Gastroesophageal sphincter (tissue), 4 donors: Measurements from ENCODE around the gene FBXW11. TPM values are rescaled to one million over a fixed set of nuclear protein-coding genes. Genes with fewer than 3 reads are reported as not detected.

ENCODE experiments used
- ATAC-seq: fragments of 150-250 bp; one replicate; pipeline ENCODE4 v1.9.1; 2016; ENCODE audit warnings: mild to moderate bottlenecking, moderate library complexity
- H3K27ac ChIP-seq, 4 donors: fragments of 200-600 bp; sonication (generic) in 3 of 4; 1 replicate in 3 of 4; 2 replicates in 1 of 4; pipeline ENCODE4 v1.5.1; 2016 to 2019
- H3K27me3 ChIP-seq: fragments of 200-600 bp; sonication (generic); one replicate; pipeline ENCODE4 v1.5.1; 2019
- H3K36me3 ChIP-seq, 2 donors: fragments of 200-600 bp; sonication (generic); one replicate each; pipeline ENCODE4 v1.5.1; 2019; ENCODE audit warnings: control low read depth in 1 of 2
- H3K4me1 ChIP-seq, 3 donors: fragments of 200-600 bp; sonication (generic); 1 replicate in 2 of 3; 2 replicates in 1 of 3; pipeline ENCODE4 v1.5.1; 2016 to 2019; ENCODE audit warnings: control low read depth in 2 of 3
- H3K4me3 ChIP-seq, 2 donors: fragments of 200-600 bp; sonication (generic); one replicate each; pipeline ENCODE4 v1.5.1; 2019; ENCODE audit warnings: mild to moderate bottlenecking in 1 of 2, moderate library complexity in 1 of 2
- H3K9me3 ChIP-seq, 3 donors: fragments of 200-600 bp; sonication (generic); one replicate each; pipeline ENCODE4 v1.5.1; 2017 to 2019; ENCODE audit warnings: control low read depth in 2 of 3
- CTCF ChIP-seq, 4 experiments: fragments of 200-600 bp in 2 of 4; fragments of 450-650 bp in 2 of 4; sonication (generic) in 1 of 4; IDR thresholded peaks; one replicate each; pipeline ENCODE4 v1.5.1; 2017 to 2019; ENCODE audit warnings: antibody characterized with exemption in 4 of 4, mild to moderate bottlenecking in 2 of 4, moderate library complexity in 2 of 4
- EP300 ChIP-seq: sonication (generic); formaldehyde crosslinking; IDR thresholded peaks from one replicate; pipeline ENCODE4 v1.6.1; 2017; ENCODE audit warnings: antibody characterized with exemption, mild to moderate bottlenecking
- POLR2A ChIP-seq, 2 donors: fragments of 450-650 bp; IDR thresholded peaks; one replicate each; pipeline ENCODE4 v1.6.1; 2017; ENCODE audit warnings: antibody characterized with exemption in 2 of 2, mild to moderate bottlenecking in 2 of 2, moderate library complexity in 1 of 2
- POLR2AphosphoS5 ChIP-seq: sonication (generic); formaldehyde crosslinking; IDR thresholded peaks from one replicate; pipeline ENCODE4 v1.6.1; 2017; ENCODE audit warnings: antibody characterized with exemption
- WGBS, 2 donors: methylation state at CpG; one replicate each; pipeline ENCODE4 v1.1.5; 2018; ENCODE audit warnings: low coverage in 1 of 2; 5-methylcytosine and 5-hydroxymethylcytosine counted together
- total RNA-seq, 4 donors: library from RNA; depleted of rRNA; stranded (reverse); fragments of >200 nt; gene quantifications; one replicate each; pipeline ENCODE4 v1.1.0, GENCODE V29; 2016

FBXW11 gene
- total RNA-seq, 4 donors from 2014 or later, result 64.3 to 88.3 (median 76.3) TPM

- WGBS, 2 donors, result 14 to 33% methylated on average over 3 of the region's 3 CpGs
- Histone ChIP-seq H3K9me3 (no peaks in the 10 kb centered on the region), H3K27me3 (no peaks in the 10 kb centered on the region), H3K27ac (peak overlapping the region; percentile 73 to 98 (median 96)), H3K4me3 (peak overlapping the region; percentile 59 to 96), H3K4me1 (peaks cover 0 to 67% (median 14%) of the 10 kb centered on the region in 3 donors), H3K36me3 (no peaks in the 10 kb centered on the region)
- no peak for ATAC-seq
- TF ChIP-seq POLR2AphosphoS5, result no peak
- no peak for TF ChIP-seq EP300
- TF ChIP-seq CTCF (IDR thresholded peaks at IDR 0.05), result no peak
- TF ChIP-seq POLR2A (IDR thresholded peaks at IDR 0.05), result no peak
Measured at GRCh38 chr5:172004824-172005237, 1.6 kb downstream of the FBXW11 start.

GRCh38 chr5:172003746-172004145 lies 2.7 kb downstream of the FBXW11 start:
- TF ChIP-seq POLR2AphosphoS5, result peak; percentile 9
- TF ChIP-seq EP300, result no peak
- no peak for ATAC-seq
- H3K4me1 ChIP-seq, result peaks cover 0 to 77% (median 14%) of the 10 kb centered on the region in 3 donors
- H3K36me3 ChIP-seq, result no peaks in the 10 kb centered on the region
- no peak overlapping the region for H3K4me3 ChIP-seq
- 0 to 13% methylated on average over 1 of the region's 1 CpG for WGBS, 2 donors
- H3K9me3 ChIP-seq, result no peaks in the 10 kb centered on the region
- H3K27me3 ChIP-seq, result no peaks in the 10 kb centered on the region
- peak overlapping the region in 2 of 4 donors; percentile 3 to 96 for H3K27ac ChIP-seq

GRCh38 chr5:172002840-172003512 lies 3.5 kb downstream of the FBXW11 start:
- no peaks in the 10 kb centered on the region for H3K27me3 ChIP-seq
- no peaks in the 10 kb centered on the region for H3K9me3 ChIP-seq
- no peak for TF ChIP-seq EP300
- WGBS, 2 donors, result 62 to 73% methylated on average over 5 to 6 of the region's 6 CpGs
- H3K4me3 ChIP-seq, result no peak overlapping the region
- H3K36me3 ChIP-seq, result no peaks in the 10 kb centered on the region
- no peak for ATAC-seq
- peaks cover 0 to 80% (median 14%) of the 10 kb centered on the region in 3 donors for H3K4me1 ChIP-seq
- peak overlapping the region in 2 of 4 donors; percentile 0 to 96 for H3K27ac ChIP-seq

- Histone ChIP-seq H3K4me1 (peaks cover 0 to 79% (median 10%) of the 10 kb centered on the region in 3 donors), H3K36me3 (no peaks in the 10 kb centered on the region), H3K27me3 (no peaks in the 10 kb centered on the region), H3K27ac (no peak overlapping the region), H3K9me3 (no peaks in the 10 kb centered on the region), H3K4me3 (no peak overlapping the region)
- WGBS, 2 donors, result 18 to 37% methylated on average over 2 of the region's 2 CpGs
- TF ChIP-seq POLR2AphosphoS5 (no peak), CTCF (IDR thresholded peaks at IDR 0.05) (peak in 2 of 4 experiments; percentile 23 to 26), EP300 (no peak), POLR2A (IDR thresholded peaks at IDR 0.05) (no peak)
- no peak for ATAC-seq
Measured at GRCh38 chr5:172002310-172002709, 4.1 kb downstream of the FBXW11 start.

GRCh38 chr5:171999877-172000276 lies 6.6 kb downstream of the FBXW11 start:
- TF ChIP-seq EP300 (no peak), CTCF (IDR thresholded peaks at IDR 0.05) (no peak), POLR2A (IDR thresholded peaks at IDR 0.05) (no peak), POLR2AphosphoS5 (no peak)
- WGBS, 2 donors, result 71 to 72% methylated on average over 2 to 5 of the region's 5 CpGs

GRCh38 chr5:171999100-171999499 lies 7.3 kb downstream of the FBXW11 start:
- no peak overlapping the region for H3K27ac ChIP-seq
- no peak for ATAC-seq
- peaks cover 0 to 3% of the 10 kb centered on the region in 2 donors for H3K36me3 ChIP-seq
- peaks cover 0 to 72% (median 8%) of the 10 kb centered on the region in 3 donors for H3K4me1 ChIP-seq
- no peaks in the 10 kb centered on the region for H3K27me3 ChIP-seq
- no peaks in the 10 kb centered on the region for H3K9me3 ChIP-seq
- no peak for TF ChIP-seq CTCF (IDR thresholded peaks at IDR 0.05)
- no peak for TF ChIP-seq POLR2A (IDR thresholded peaks at IDR 0.05)
- H3K4me3 ChIP-seq, result no peak overlapping the region
- WGBS, 2 donors, result 94 to 96% methylated on average over 2 of the region's 2 CpGs

More at GRCh38 chr5:171999877-172000276, 6.6 kb downstream of the FBXW11 start:
- H3K9me3 ChIP-seq, result no peaks in the 10 kb centered on the region
- no peak for ATAC-seq
- H3K27ac ChIP-seq, result no peak overlapping the region
- H3K36me3 ChIP-seq, result peaks cover 0 to 3% of the 10 kb centered on the region in 2 donors
- H3K4me1 ChIP-seq, result peaks cover 0 to 79% (median 10%) of the 10 kb centered on the region in 3 donors
- no peak overlapping the region for H3K4me3 ChIP-seq
- H3K27me3 ChIP-seq, result no peaks in the 10 kb centered on the region
